ENCODE data around the gene ROR2. TPM values are rescaled to one million over a fixed set of nuclear protein-coding genes. Genes with fewer than 3 reads are reported as not detected.
"Not testable (repeated sequence)": the region's sequence is repeated elsewhere in the genome, so short reads cannot be mapped to it uniquely, and the experiment has no call there.

ROR2 gene
- total RNA-seq, 1 experiment from 2014 or later: not detected

DNA sequence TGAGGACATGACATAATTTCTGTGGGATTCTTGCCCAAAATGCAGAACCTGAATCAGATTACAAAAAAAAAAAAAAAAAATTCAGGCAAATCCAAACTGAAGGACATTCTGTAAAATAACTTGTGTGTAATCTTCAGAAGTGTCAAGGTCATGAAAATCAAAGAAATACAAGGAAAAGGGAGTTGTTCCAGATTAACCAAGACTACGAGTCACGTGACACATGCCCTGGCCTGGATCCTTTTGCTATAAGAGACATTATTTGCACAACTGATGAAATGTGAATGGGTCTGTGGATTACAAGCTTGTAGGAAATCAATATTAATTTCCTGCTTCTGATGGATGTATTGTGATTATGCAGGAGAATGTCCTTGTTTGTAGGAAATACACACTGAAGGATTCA lies 309.6 kb downstream of the ROR2 start:
- no TSS peak for BruUV-seq (replicated peaks)
- Mint-ChIP-seq H3K4me1 (ENCODE audit: low read depth, unreplicated experiment) (no peaks in the 10 kb centered on the region), H3K9me3 (ENCODE audit: low read depth, unreplicated experiment) (peaks cover 7% of the 10 kb centered on the region), H3K4me3 (ENCODE audit: low read depth, unreplicated experiment) (no peak overlapping the region), H3K36me3 (ENCODE audit: insufficient read depth, unreplicated experiment) (no peaks in the 10 kb centered on the region), H3K27ac (ENCODE audit: unreplicated experiment) (no peak overlapping the region), H3K27me3 (ENCODE audit: unreplicated experiment) (peaks cover 26% of the 10 kb centered on the region)
- intact Hi-C loops (cut with micrococcal nuclease; ENCODE audit: unreplicated experiment): no loop called here
- CTCF ChIA-PET: no interaction called here
- DNase-seq: no peak
- TF ChIP-seq, protein P1, sequence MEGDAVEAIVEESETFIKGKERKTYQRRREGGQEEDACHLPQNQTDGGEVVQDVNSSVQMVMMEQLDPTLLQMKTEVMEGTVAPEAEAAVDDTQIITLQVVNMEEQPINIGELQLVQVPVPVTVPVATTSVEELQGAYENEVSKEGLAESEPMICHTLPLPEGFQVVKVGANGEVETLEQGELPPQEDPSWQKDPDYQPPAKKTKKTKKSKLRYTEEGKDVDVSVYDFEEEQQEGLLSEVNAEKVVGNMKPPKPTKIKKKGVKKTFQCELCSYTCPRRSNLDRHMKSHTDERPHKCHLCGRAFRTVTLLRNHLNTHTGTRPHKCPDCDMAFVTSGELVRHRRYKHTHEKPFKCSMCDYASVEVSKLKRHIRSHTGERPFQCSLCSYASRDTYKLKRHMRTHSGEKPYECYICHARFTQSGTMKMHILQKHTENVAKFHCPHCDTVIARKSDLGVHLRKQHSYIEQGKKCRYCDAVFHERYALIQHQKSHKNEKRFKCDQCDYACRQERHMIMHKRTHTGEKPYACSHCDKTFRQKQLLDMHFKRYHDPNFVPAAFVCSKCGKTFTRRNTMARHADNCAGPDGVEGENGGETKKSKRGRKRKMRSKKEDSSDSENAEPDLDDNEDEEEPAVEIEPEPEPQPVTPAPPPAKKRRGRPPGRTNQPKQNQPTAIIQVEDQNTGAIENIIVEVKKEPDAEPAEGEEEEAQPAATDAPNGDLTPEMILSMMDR (IDR thresholded peaks at IDR 0.05; ENCODE audit: unreplicated experiment): no peak

DNA sequence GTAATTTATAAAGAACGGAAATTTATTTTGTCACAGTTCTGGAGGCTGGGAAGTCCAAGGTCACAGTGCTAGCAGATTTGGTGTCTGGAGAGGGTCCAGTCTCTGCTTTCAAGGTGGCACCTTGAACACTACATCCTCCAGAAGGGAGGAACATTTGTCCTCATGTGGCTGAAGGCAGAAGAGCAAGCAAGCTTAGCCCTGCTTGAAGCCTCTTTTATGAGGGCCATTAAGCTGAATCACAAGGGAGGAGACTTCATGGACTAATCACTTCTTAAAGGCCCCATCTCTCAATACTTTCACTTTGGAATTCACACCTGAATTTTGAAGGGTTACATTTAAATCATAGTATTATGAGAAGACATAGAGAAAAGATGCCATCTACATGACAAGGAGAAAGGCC lies 311.0 kb downstream of the ROR2 start:
- no peak for DNase-seq
- intact Hi-C loops (cut with micrococcal nuclease; ENCODE audit: unreplicated experiment): no loop called here
- no peaks in the 10 kb centered on the region for H3K36me3 Mint-ChIP-seq (ENCODE audit: insufficient read depth, unreplicated experiment)

DNA sequence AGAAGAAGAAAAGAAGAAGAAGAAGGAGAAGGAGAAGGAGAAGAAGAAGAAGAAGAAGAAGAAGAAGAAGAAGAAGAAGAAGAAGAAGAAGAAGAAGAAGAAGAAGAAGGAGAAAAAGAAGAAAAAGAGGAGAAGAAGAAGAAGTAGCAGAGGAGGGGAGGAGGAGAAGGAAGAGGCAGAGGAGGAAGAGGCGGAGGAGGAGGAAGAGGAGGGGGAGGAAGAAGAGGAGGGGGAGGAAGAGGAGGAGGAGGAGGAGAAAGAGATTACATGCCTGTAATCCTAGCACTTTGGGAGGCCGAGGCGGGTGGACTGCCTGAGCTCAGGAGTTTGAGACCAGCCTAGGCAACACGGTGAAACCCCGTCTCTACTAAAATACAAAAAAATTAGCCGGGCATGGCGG lies 315.2 kb downstream of the ROR2 start:
- H3K9me3 Mint-ChIP-seq (ENCODE audit: low read depth, unreplicated experiment); H3K4me1 Mint-ChIP-seq (ENCODE audit: low read depth, unreplicated experiment); H3K4me3 Mint-ChIP-seq (ENCODE audit: low read depth, unreplicated experiment); DNase-seq; BruUV-seq (replicated peaks); H3K27ac Mint-ChIP-seq (ENCODE audit: unreplicated experiment); H3K36me3 Mint-ChIP-seq (ENCODE audit: insufficient read depth, unreplicated experiment); intact Hi-C loops (cut with micrococcal nuclease; ENCODE audit: unreplicated experiment): not testable (repeated sequence)
- peaks cover 66% of the 10 kb centered on the region for H3K27me3 Mint-ChIP-seq (ENCODE audit: unreplicated experiment)
- CTCF ChIA-PET: interaction anchor here (0.5 kb wide), 1 partner anchor 43 kb away, joined by 11 read pairs; no protein-coding TSS in a partner anchor

More for the DNA sequence above, 311.0 kb downstream of the ROR2 start:
- Mint-ChIP-seq H3K4me1 (ENCODE audit: low read depth, unreplicated experiment) (no peaks in the 10 kb centered on the region), H3K27me3 (ENCODE audit: unreplicated experiment) (peaks cover 34% of the 10 kb centered on the region), H3K27ac (ENCODE audit: unreplicated experiment) (no peak overlapping the region), H3K9me3 (ENCODE audit: low read depth, unreplicated experiment) (peaks cover 7% of the 10 kb centered on the region), H3K4me3 (ENCODE audit: low read depth, unreplicated experiment) (no peak overlapping the region)
- BruUV-seq (replicated peaks): no TSS peak
- CTCF ChIA-PET: no interaction called here
- TF ChIP-seq, protein P1 (IDR thresholded peaks at IDR 0.05; ENCODE audit: unreplicated experiment): no peak

DNA sequence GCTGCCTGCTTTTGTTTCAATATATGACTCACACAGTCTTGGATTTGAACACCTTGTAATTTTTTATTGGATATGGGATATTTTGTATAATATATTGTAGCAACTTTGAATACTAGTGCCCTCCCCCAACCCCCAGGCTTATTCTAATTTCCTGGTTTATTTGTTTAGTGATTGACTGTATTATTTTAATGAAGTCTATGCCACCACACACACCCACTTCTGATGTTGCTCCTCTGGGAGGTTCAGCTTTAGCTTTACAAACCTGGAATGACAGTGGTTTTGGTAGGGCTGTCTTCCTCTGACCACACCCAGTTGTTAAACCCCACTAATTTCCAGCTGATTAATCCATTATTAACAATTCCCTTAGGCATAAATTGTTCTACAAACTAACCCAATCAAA lies 320.3 kb downstream of the ROR2 start:
- Mint-ChIP-seq H3K9me3 (ENCODE audit: low read depth, unreplicated experiment) (peaks cover 8% of the 10 kb centered on the region), H3K27me3 (ENCODE audit: unreplicated experiment) (peaks cover 39% of the 10 kb centered on the region), H3K4me1 (ENCODE audit: low read depth, unreplicated experiment) (no peaks in the 10 kb centered on the region), H3K36me3 (ENCODE audit: insufficient read depth, unreplicated experiment) (no peaks in the 10 kb centered on the region), H3K4me3 (ENCODE audit: low read depth, unreplicated experiment) (no peak overlapping the region), H3K27ac (ENCODE audit: unreplicated experiment) (no peak overlapping the region)
- DNase-seq: no peak
- CTCF ChIA-PET: no interaction called here
- BruUV-seq (replicated peaks): no TSS peak
- intact Hi-C loops (cut with micrococcal nuclease; ENCODE audit: unreplicated experiment): no loop called here
- TF ChIP-seq, protein P1 (IDR thresholded peaks at IDR 0.05; ENCODE audit: unreplicated experiment): no peak

DNA sequence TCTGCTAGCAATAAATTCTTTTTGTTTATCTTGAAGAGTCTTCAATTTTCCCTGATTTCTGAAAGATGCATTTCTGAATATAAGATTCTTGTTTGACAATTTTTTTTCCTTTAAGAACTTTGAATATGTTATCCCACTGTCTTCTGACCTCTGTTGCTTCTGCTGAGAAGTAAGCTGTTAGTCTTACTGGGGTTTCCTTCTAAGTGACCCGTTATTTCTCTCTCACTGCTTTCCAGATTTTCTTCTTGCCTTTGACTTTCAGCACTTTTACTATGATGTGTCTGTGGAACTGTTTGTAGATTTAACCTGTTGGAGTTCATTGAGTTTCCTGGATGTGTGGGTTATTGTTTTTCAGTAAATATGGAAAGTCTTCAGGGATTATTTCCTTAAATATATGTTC lies 321.1 kb downstream of the ROR2 start:
- TF ChIP-seq, protein P1 (IDR thresholded peaks at IDR 0.05; ENCODE audit: unreplicated experiment): no peak
- Mint-ChIP-seq H3K36me3 (ENCODE audit: insufficient read depth, unreplicated experiment) (no peaks in the 10 kb centered on the region), H3K4me1 (ENCODE audit: low read depth, unreplicated experiment) (no peaks in the 10 kb centered on the region), H3K9me3 (ENCODE audit: low read depth, unreplicated experiment) (peaks cover 8% of the 10 kb centered on the region), H3K27me3 (ENCODE audit: unreplicated experiment) (peaks cover 31% of the 10 kb centered on the region), H3K4me3 (ENCODE audit: low read depth, unreplicated experiment) (no peak overlapping the region), H3K27ac (ENCODE audit: unreplicated experiment) (no peak overlapping the region)
- CTCF ChIA-PET: no interaction called here
- intact Hi-C loops (cut with micrococcal nuclease; ENCODE audit: unreplicated experiment): no loop called here
- no peak for DNase-seq
- no TSS peak for BruUV-seq (replicated peaks)
